Glutamatergic neuron (in vitro differentiated cells): ENCODE measurements around the gene SH3GL1. TPM values are rescaled to one million over a fixed set of nuclear protein-coding genes. Genes with fewer than 3 reads are reported as not detected.
"Not testable (repeated sequence)": the region's sequence is repeated elsewhere in the genome, so short reads cannot be mapped to it uniquely, and the experiment has no call there.

Experiments
- DNase-seq: peaks from one replicate; pipeline ENCODE4 v3.0.0; 2022
- H3K27ac Mint-ChIP-seq: one replicate; pipeline ENCODE4 v1.8.0; 2020; ENCODE audit warnings: mild to moderate bottlenecking, mixed read lengths, inconsistent platforms; ENCODE audit not compliant: unreplicated experiment
- H3K27me3 Mint-ChIP-seq: one replicate; pipeline ENCODE4 v1.8.0; 2020; ENCODE audit warnings: mild to moderate bottlenecking, moderate library complexity, mixed read lengths, inconsistent platforms; ENCODE audit not compliant: unreplicated experiment
- H3K36me3 Mint-ChIP-seq: one replicate; pipeline ENCODE4 v1.8.0; 2020; ENCODE audit warnings: mild to moderate bottlenecking, mixed read lengths, inconsistent platforms; ENCODE audit not compliant: unreplicated experiment
- H3K4me1 Mint-ChIP-seq: one replicate; pipeline ENCODE4 v1.8.0; 2020; ENCODE audit warnings: mild to moderate bottlenecking, low read depth, mixed read lengths, inconsistent platforms; ENCODE audit not compliant: unreplicated experiment
- H3K4me3 Mint-ChIP-seq: one replicate; pipeline ENCODE4 v1.8.0; 2020; ENCODE audit warnings: mild to moderate bottlenecking, mixed read lengths, inconsistent platforms; ENCODE audit not compliant: unreplicated experiment
- H3K9me3 Mint-ChIP-seq: one replicate; pipeline ENCODE4 v1.8.0; 2020; ENCODE audit warnings: mild to moderate bottlenecking, moderate library complexity, mixed read lengths, inconsistent platforms; ENCODE audit not compliant: unreplicated experiment
- CTCF ChIP-seq: fragments of 200-600 bp; sonication (generic); IDR thresholded peaks from one replicate; pipeline ENCODE4 v1.5.0; 2021; ENCODE audit not compliant: partially characterized antibody, unreplicated experiment
- total RNA-seq: library from RNA; stranded (reverse); fragmentation: NEBNext Ultra II Directional; extraction: Animal tissue kit (Norgen Biotek cat#: 25700); gene quantifications from one replicate; pipeline ENCODE4 v1.2.1, GENCODE V29; 2021; ENCODE audit not compliant: unreplicated experiment

SH3GL1 gene
- total RNA-seq, 1 donor from 2014 or later = 56.3 TPM

- Mint-ChIP-seq H3K9me3 (peaks cover 7% of the 10 kb centered on the region), H3K4me1 (peaks cover 6% of the 10 kb centered on the region), H3K27ac (peak overlapping the region; percentile 29), H3K36me3 (no peaks in the 10 kb centered on the region), H3K4me3 (no peak overlapping the region), H3K27me3 (peaks cover 6% of the 10 kb centered on the region)
- DNase-seq = no peak
- no peak for TF ChIP-seq CTCF
These were observed 65.3 kb downstream of the SH3GL1 start for GRCh38 chr19:4334929-4335570.

- no peak overlapping the region for H3K4me3 Mint-ChIP-seq
- peaks cover 22% of the 10 kb centered on the region for H3K27me3 Mint-ChIP-seq
These were observed 70.5 kb downstream of the SH3GL1 start for GRCh38 chr19:4329858-4330257.

GRCh38 chr19:4328991-4329681 is 71.2 kb downstream of the SH3GL1 start:
- not testable (repeated sequence) for H3K36me3 Mint-ChIP-seq, H3K9me3 Mint-ChIP-seq, H3K4me1 Mint-ChIP-seq, DNase-seq
- H3K27ac Mint-ChIP-seq = peak overlapping the region; percentile 28
- H3K4me3 Mint-ChIP-seq = peak overlapping the region; percentile 72
- peaks cover 22% of the 10 kb centered on the region for H3K27me3 Mint-ChIP-seq

More at GRCh38 chr19:4329858-4330257, 70.5 kb downstream of the SH3GL1 start:
- peaks cover 3% of the 10 kb centered on the region for H3K4me1 Mint-ChIP-seq
- H3K36me3 Mint-ChIP-seq = no peaks in the 10 kb centered on the region
- H3K9me3 Mint-ChIP-seq = peaks cover 9% of the 10 kb centered on the region
- DNase-seq = no peak
- no peak for TF ChIP-seq CTCF
- H3K27ac Mint-ChIP-seq = no peak overlapping the region

- Mint-ChIP-seq H3K9me3 (peaks cover 8% of the 10 kb centered on the region), H3K36me3 (no peaks in the 10 kb centered on the region), H3K27ac (peak overlapping the region; percentile 28), H3K4me1 (peaks cover 3% of the 10 kb centered on the region), H3K4me3 (peak overlapping the region; percentile 81), H3K27me3 (peaks cover 22% of the 10 kb centered on the region)
- DNase-seq = peak; percentile 99
- TF ChIP-seq CTCF = no peak
These were observed 71.9 kb downstream of the SH3GL1 start for GRCh38 chr19:4328243-4328990.

GRCh38 chr19:4327877-4328242 is 72.5 kb downstream of the SH3GL1 start:
- Mint-ChIP-seq H3K36me3 (no peaks in the 10 kb centered on the region), H3K27ac (peak overlapping the region; percentile 62), H3K9me3 (peaks cover 9% of the 10 kb centered on the region), H3K4me3 (peak overlapping the region; percentile 81), H3K4me1 (peaks cover 3% of the 10 kb centered on the region), H3K27me3 (peaks cover 22% of the 10 kb centered on the region)
- no peak for DNase-seq
- no peak for TF ChIP-seq CTCF
